GM18502 (cell line): Measurements from ENCODE around the gene NDUFA11.
"Not testable (repeated sequence)": the region's sequence is repeated elsewhere in the genome, so short reads cannot be mapped to it uniquely, and the experiment has no call there.

Source experiments
- ATAC-seq: cut with Tn5 transposase; IDR thresholded peaks from one replicate; pipeline ENCODE4 v1.9.1; 2021; ENCODE audit warnings: mild to moderate bottlenecking; ENCODE audit not compliant: unreplicated experiment, poor library complexity

NDUFA11 gene

GRCh38 chr19:5892772-5893275 is 10.8 kb downstream of the NDUFA11 start:
- no peak for ATAC-seq

- no peak for ATAC-seq
Measured at GRCh38 chr19:5891938-5892771, 11.4 kb downstream of the NDUFA11 start.

DNA sequence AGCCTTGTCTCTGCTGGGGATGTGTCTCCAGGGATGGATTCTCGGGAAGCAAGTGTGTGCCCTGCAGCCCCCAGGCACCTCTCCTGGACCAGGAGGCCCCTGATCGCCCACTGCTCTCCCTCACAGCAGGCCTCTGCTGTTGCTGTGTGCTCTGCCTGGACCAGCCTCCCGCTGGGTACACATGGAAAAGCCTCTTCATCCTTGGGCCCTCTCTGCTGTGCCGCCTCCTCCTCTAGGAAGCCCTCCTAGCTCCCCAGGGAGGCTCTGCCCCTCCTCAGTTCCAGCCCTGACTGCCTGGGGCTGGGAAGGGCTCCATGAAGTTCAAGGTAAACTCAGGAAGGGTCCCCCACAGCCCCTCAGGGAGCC is 12.0 kb downstream of the NDUFA11 start:
- no peak for ATAC-seq

DNA sequence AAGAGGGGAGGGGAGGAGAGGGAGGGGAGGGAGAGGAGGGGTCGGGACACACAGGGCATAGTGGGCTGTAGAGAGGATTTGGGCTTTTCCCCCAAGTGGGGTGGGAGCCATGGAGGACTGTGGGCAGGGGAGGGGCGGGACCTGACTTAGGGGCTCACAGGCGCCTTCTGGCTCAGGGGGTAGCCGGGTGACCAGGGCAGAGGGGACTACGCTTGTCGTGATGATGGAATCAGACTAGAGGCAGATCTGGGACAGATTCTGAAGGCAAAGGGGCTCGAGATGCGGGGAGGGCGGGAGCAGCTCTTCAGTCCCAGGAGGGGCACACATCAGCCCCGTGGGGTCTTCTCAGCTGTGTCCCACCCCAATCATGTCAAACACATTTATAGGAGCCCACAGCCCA is 13.5 kb downstream of the NDUFA11 start:
- ATAC-seq: no peak

DNA sequence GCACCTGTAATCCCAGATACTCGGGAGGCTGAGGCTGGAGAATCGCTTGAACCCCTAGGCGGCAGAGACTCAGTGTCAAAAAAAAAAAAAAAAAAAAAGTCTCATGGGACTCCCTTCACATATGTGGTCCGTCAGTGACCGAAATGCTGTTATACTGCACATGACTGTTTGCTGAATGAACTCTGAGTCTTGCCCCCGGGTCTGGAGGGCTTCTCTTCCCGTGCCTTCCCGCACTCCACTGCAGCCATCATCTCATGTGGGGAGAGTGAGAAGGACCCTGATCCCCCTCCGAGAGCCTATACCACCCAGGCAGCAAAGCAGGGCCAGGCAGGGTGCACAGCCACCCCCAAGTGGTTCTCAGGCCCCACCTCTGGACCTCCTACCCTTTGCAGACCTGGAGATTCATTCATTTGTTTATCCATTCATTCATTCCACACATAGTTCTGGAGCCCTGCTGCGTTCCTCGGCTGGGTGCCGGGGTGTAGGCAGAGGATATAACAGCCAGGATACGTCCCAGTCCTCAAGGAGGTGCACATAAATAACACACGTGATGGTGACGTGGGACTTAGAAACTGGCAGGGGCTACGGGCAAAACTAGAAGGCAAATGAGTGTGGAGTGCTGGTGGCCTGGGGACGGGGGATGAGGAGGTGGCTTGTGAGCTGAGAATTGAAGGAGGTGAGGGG is 14.2 kb downstream of the NDUFA11 start:
- no peak for ATAC-seq

DNA sequence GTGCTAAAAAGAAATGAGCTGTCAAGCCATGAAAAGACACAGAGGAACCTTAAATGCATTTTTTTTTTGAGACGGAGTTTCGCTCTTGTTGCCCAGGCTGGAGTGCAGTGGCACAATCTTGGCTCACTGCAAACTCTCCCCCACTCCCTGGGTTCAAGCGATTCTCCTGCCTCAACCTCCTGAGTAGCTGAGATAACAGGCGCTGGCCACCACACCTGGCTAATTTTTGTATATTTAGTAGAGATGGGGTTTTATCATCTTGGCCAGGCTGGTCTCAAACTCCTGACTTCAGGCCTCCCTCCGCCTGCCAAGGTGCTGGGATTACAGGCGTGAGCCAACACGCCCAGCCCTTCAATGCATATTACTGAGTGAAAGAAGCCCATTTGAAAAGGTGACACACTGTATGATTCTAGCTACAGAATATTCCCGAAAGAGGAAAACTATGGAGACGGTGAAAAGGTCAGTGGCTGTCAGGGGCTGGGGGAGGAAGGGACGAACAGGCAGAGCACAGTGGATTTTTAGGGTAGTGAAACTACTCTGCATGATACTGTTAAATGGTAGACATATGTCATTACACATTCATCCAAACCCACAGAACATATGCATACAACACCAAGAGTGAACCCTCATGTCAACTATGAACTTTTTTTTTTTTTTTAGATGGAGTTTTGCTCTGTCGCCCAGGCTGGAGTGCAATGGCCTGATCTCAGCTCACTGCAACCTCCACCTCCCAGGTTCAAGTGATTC is 19.4 kb downstream of the NDUFA11 start:
- ATAC-seq: not testable (repeated sequence)

GRCh38 chr19:5883157-5883873 is 20.3 kb downstream of the NDUFA11 start:
- ATAC-seq: not testable (repeated sequence)

- no peak for ATAC-seq
Measured at GRCh38 chr19:5882421-5882968, 21.1 kb downstream of the NDUFA11 start.

DNA sequence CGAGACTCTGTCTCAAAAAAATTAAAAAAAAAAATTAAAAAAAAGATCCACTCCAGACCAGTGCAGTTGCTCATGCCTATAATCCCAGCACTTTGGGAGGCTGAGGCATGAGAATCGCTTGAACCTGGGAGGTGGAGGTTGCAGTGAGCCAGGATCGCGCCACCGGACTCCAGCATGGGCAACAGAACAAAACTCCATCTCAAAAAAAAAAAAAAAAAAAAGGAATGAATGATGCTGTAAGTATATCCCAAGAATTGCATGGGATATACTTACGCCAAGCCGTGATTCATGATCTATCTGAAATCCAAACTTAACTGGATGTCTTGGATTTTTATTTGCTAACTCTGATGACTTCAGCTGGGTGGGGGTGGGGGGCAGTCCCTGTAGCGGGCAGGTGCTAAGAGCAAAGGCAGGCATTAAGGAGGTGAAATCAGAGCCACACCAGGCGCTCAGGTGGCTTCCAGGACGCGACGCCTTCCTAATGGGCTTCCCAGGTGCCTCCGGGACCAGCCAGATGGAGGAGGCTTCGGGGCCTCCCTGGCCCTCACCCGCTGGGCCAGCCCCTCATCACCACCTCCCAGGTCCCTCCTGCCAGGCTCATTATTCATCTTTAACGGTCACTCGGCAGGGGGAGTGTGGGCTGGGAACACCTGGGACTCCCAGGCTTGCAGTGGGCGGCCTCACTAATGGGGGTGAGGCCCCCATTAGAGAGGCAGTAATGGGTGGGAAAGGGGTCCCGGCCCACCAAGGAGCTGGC is 21.9 kb downstream of the NDUFA11 start:
- no peak for ATAC-seq

- no peak for ATAC-seq
Measured at GRCh38 chr19:5880604-5881078, 22.9 kb downstream of the NDUFA11 start.

DNA sequence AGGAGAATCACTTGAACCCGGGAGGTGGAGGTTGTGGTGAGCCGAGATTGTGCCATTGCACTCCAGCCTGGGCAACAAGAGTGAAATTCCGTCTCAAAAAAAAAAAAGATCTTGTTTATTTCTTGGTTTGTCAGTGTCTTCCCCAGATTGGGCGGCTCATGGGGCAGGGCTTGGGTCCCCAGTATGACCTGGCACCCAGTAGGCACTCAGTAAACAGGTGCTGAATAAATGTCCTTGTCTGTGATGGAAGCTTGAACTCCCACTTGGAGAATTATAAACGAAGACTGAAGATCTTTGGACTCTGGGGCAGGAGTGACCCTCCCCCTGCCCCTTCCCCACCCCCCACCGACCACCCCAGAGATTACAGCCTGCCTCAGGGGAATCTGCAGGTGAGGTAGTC is 23.4 kb downstream of the NDUFA11 start:
- no peak for ATAC-seq

- no peak for ATAC-seq
Measured at GRCh38 chr19:5877882-5878281, 25.7 kb downstream of the NDUFA11 start.

DNA sequence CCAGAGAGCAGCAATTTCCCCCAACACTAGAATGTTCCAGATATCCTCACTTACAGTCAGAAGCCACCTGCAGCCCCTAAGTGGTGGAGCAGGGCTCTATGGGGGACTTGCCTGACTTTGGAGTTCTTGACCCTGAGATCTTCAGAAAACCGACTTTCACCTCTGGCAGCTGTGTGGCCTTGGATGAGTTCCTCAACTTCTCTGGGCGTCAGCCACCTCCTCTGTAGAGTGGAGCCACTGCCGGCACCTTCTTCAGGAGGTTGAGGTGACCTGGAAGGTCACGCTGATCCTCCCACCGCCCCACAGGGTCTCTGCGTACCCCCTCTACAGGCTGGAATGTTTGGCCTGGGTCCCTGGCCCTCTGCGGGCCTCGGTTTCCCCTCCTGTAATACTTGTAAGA is 26.2 kb downstream of the NDUFA11 start:
- ATAC-seq: no peak

DNA sequence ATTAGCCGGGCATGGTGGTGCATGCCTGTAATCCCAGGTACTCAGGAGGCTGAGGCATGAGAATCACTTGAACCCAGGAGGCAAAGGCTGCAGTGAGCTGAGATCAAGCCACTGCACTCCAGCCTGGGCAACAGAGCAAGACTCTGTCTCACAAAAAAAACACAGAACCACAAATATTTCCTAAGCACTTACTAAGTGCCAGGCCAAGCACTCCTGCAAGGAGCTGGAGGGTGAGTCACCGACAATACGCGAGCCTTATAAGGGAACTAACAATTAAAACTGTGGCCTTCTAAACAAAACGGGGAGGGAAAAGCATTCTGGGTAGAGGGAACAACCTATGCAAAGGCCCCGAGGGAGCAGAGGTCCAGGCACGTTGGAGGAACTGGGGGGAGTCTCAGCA is 29.1 kb downstream of the NDUFA11 start:
- not testable (repeated sequence) for ATAC-seq

DNA sequence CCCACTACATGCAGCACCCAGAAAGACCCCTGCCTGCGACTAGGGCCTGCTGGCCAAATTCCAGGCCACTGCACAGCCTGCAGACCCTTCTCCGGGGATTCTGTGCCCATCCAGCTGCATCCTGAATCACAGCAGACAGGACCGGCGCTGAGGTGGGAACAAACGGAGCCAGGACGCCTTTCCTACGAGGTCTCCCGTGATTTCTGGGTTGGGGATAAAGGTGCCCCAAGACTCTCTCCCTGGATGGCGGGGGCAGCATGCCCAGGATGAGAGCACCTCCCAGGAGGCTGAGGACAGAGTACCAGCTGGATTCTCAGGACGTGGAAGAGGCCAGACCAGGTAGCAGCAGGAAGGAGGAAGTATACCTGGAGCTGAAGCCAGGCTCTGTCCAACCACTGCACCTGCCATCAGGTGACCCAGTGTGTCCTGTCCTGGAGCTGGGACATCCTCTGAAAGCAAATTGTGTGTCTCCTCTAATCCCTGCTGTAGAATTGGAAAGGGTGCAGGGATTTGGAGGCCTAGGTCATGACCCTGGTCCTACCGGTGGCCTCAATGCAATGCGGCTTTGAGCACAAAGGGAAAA is 29.9 kb downstream of the NDUFA11 start:
- no peak for ATAC-seq

GRCh38 chr19:5870986-5871394 is 32.6 kb downstream of the NDUFA11 start:
- ATAC-seq: no peak

DNA sequence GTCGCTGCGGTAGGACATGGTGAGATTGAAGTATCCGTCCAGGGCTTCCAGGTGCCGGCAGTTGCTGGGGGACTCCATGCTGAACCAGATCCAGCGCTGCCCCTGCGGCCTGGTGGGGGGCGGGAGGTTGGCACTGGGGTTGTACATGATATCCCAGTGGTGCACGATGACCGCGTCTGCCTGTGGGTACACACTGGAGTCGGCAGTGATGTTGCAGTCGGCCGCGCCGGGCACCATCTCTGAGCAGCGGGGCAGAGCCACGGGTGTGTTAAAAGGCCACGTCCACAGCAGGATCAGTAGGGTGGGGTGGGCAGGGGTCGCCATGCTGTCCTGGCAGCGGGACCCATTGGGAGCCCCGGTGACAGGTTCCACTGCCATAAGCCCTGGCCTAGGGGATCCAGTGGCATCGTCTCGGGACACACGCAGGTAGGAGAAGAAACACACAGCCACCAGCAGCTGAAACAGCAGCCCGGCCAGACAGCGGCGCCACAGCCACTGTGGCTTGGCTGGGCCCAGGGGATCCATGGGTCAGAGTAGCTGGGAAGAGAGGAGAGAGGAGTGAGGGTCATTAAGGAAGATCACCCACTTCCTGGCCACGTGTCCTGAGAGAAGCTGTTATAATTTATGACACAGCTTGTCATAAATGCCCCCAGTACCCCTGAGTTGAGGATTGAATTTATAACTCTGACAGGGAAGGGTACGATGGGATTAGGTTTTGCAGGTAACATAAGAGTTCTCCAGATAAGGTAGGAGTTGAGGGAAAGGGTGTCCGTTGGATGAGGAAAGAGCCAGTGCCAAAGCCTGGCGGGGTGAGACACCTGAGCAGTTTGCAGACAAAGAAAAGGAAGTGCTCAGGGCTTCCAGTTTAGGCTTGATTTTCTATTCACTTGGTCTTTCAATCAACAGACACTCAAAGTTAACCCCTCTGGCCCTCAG is 36.1 kb downstream of the NDUFA11 start:
- ATAC-seq: no peak

- no peak for ATAC-seq
Measured at GRCh38 chr19:5865772-5866171, 37.8 kb downstream of the NDUFA11 start.
